HL-60 (cell line): ENCODE measurements around the gene PIP5KL1.
A peak's percentile ranks its signal among the peaks of the same experiment; 100 is the strongest.

Experiments
- DNase-seq, 2 experiments: peaks; one replicate each; pipeline ENCODE4 v3.0.0-alpha.2; 2010 to 2020; ENCODE audit warnings: low read depth in 1 of 2, low spot score in 1 of 2
- H3K27ac ChIP-seq: fragments of 250-450 bp; sonication (Bioruptor Pico); replicated peaks from 2 replicates; pipeline ENCODE4 v1.5.1; 2020; ENCODE audit warnings: mild to moderate bottlenecking, moderate library complexity
- H3K27me3 ChIP-seq: fragments of 250-450 bp; sonication (Bioruptor Pico); 2 replicates; pipeline ENCODE4 v1.5.1; 2021; ENCODE audit warnings: mild to moderate bottlenecking, moderate library complexity; ENCODE audit not compliant: insufficient read depth, poor library complexity, severe bottlenecking
- H3K4me3 ChIP-seq: replicated peaks from 2 replicates; pipeline ENCODE4 v1.5.1; 2011; ENCODE audit warnings: mild to moderate bottlenecking, control low read depth, low read length; ENCODE audit not compliant: insufficient read depth
- GABPA ChIP-seq: IDR thresholded peaks from 2 replicates; pipeline ENCODE4 v1.6.1; 2012; ENCODE audit warnings: low read depth
- POLR2AphosphoS5 ChIP-seq: IDR thresholded peaks from 2 replicates; pipeline ENCODE4 v1.6.1; 2012; ENCODE audit warnings: low read depth
- REST ChIP-seq: IDR thresholded peaks from 2 replicates; pipeline ENCODE4 v1.6.1; 2012; ENCODE audit warnings: low read depth; ENCODE audit not compliant: insufficient replicate concordance
- SPI1 ChIP-seq: IDR thresholded peaks from 2 replicates; pipeline ENCODE4 v1.6.1; 2012; ENCODE audit warnings: low read depth, mild to moderate bottlenecking, borderline replicate concordance
- TF ChIP-seq, protein P1 (sequence below): IDR thresholded peaks from one replicate; pipeline ENCODE4 v1.5.1; 2011; ENCODE audit warnings: low read length, control low read depth, inconsistent platforms; ENCODE audit not compliant: insufficient read depth

Gene PIP5KL1

DNA sequence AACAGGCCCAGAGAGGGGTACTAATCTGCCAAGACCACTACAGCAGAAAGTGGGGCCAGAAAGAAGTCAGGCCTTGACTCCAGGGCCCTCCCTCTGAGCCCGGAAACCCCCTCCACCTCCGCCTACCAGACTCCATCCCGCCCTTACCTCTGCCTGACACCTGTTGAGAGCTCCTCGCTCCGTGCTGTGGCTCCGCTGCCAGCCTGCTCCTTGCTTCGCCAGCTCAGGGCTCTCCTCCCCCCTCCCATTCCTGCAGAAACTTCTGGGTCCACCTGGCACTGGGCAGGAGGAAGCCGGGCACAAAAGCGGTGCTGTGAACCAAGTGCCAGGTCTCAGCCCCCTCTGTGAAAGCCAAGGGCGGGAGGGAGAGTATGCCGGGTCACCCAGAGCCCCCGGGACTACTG lies 24.8 kb downstream of the PIP5KL1 start:
- Histone ChIP-seq H3K4me3 (no peak overlapping the region), H3K27ac (peak overlapping the region; percentile 77), H3K27me3 (no peaks in the 10 kb centered on the region)
- TF ChIP-seq POLR2AphosphoS5 (no peak), SPI1 (no peak), REST (no peak), GABPA (no peak)
- TF ChIP-seq, protein P1, sequence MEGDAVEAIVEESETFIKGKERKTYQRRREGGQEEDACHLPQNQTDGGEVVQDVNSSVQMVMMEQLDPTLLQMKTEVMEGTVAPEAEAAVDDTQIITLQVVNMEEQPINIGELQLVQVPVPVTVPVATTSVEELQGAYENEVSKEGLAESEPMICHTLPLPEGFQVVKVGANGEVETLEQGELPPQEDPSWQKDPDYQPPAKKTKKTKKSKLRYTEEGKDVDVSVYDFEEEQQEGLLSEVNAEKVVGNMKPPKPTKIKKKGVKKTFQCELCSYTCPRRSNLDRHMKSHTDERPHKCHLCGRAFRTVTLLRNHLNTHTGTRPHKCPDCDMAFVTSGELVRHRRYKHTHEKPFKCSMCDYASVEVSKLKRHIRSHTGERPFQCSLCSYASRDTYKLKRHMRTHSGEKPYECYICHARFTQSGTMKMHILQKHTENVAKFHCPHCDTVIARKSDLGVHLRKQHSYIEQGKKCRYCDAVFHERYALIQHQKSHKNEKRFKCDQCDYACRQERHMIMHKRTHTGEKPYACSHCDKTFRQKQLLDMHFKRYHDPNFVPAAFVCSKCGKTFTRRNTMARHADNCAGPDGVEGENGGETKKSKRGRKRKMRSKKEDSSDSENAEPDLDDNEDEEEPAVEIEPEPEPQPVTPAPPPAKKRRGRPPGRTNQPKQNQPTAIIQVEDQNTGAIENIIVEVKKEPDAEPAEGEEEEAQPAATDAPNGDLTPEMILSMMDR, result no peak
- no peak for DNase-seq

- TF ChIP-seq POLR2AphosphoS5 (no peak), SPI1 (no peak; the same call in 1 of the 2 replicates), REST (no peak), GABPA (no peak)
- TF ChIP-seq, protein P1, result no peak
- DNase-seq, result peak in 1 of 2 experiments; percentile 67
- H3K27me3 ChIP-seq, result no peaks in the 10 kb centered on the region
- peak overlapping the region; percentile 77 for H3K27ac ChIP-seq
- H3K4me3 ChIP-seq, result no peak overlapping the region
Measured at GRCh38 chr9:127905004-127905728, 25.4 kb downstream of the PIP5KL1 start.

GRCh38 chr9:127904561-127905003 lies 26.0 kb downstream of the PIP5KL1 start:
- DNase-seq, result peak in 1 of 2 experiments; percentile 69
- peak overlapping the region; percentile 77 for H3K27ac ChIP-seq

More at GRCh38 chr9:127904561-127905003, 26.0 kb downstream of the PIP5KL1 start:
- Histone ChIP-seq H3K27me3 (no peaks in the 10 kb centered on the region), H3K4me3 (no peak overlapping the region)
- no peak for TF ChIP-seq POLR2AphosphoS5
- TF ChIP-seq REST, result peak; percentile 18
